GM12878 (cell line): Measurements from ENCODE around the gene CALML4.

Source experiments
- EZH2 ChIP-seq: IDR thresholded peaks from 2 replicates; pipeline ENCODE4 v1.6.1; 2012; ENCODE audit warnings: low read depth, mild to moderate bottlenecking, control low read depth, inconsistent platforms, low read length, borderline replicate concordance; ENCODE audit not compliant: control insufficient read depth
- NRF1 ChIP-seq: conservative IDR thresholded peaks from 2 replicates; pipeline ENCODE4 v1.6.1; 2011; ENCODE audit warnings: mild to moderate bottlenecking, low read depth, low read length, improper control_type of control experiment
- SRF ChIP-seq, 2 experiments: IDR thresholded peaks; 2 replicates each; pipeline ENCODE4 v1.6.1; 2011; ENCODE audit warnings: low read depth in 2 of 2, low read length in 2 of 2, mild to moderate bottlenecking in 1 of 2, moderate library complexity in 1 of 2

GRCh38 chr15:68224546-68225250 is 19.6 kb upstream of the CALML4 start:
- TF ChIP-seq NRF1 (no peak), EZH2 (no peak), SRF (IDR thresholded peaks at IDR 0.05; ENCODE audit: low read depth in 2 of 2, low read length in 2 of 2) (no peak)
